Measurements from ENCODE around the gene SLC16A10. TPM values are rescaled to one million over a fixed set of nuclear protein-coding genes. Genes with fewer than 3 reads are reported as not detected.

The SLC16A10 gene
- total RNA-seq, 1 experiment from 2014 or later, result 0.18 TPM

DNA sequence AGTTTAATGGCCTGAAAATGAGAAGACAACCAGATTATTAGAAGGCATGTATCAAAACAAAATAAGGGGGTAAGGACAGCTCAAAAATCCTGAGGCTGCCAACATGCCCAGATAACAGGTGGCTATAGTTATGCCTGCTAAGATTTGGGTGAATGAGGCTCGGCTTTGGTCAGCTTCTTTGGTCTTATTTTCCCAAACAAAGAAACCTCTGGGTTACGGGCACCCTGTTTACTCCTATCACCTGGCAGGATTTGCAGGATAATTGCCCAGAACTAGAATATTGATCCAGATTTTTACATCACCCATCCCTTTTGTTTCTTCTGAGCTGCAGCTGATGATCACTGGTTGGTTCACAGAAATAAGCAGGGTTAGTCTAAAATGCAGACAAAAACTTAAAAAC lies 74.3 kb downstream of the SLC16A10 start:
- no peaks in the 10 kb centered on the region for H3K36me3 ChIP-seq (ENCODE audit: control insufficient read depth, insufficient read depth, low read length)
- peaks cover 5% of the 10 kb centered on the region; the same call in 1 of the 2 replicates for H3K27me3 ChIP-seq (ENCODE audit: control insufficient read depth, insufficient read depth, low read length)
- BruUV-seq (replicated peaks), result no TSS peak
- ATAC-seq, result no peak
- no peak overlapping the region for H3K4me3 ChIP-seq (ENCODE audit: low read depth in 2 of 2, low read length in 2 of 2)
- intact Hi-C loops (cut with micrococcal nuclease; ENCODE audit: unreplicated experiment), result no loop called here
- DNase-seq (ENCODE audit: low read depth, low spot score), result no peak
- H3K4me1 ChIP-seq (ENCODE audit: control insufficient read depth, insufficient read depth, low read length), result no peaks in the 10 kb centered on the region
- in situ Hi-C loops (cut with HindIII; ENCODE audit: low pct_unique_long_range_greater_than_20kb, low sequenced_read_pairs), result no loop called here
- H3K27ac ChIP-seq (ENCODE audit: low read length), result no peak overlapping the region
- no peak for TF ChIP-seq SIN3A (IDR thresholded peaks at IDR 0.05; ENCODE audit: borderline replicate concordance, insufficient read depth, low read depth, low read length)
- TF ChIP-seq, protein P1, sequence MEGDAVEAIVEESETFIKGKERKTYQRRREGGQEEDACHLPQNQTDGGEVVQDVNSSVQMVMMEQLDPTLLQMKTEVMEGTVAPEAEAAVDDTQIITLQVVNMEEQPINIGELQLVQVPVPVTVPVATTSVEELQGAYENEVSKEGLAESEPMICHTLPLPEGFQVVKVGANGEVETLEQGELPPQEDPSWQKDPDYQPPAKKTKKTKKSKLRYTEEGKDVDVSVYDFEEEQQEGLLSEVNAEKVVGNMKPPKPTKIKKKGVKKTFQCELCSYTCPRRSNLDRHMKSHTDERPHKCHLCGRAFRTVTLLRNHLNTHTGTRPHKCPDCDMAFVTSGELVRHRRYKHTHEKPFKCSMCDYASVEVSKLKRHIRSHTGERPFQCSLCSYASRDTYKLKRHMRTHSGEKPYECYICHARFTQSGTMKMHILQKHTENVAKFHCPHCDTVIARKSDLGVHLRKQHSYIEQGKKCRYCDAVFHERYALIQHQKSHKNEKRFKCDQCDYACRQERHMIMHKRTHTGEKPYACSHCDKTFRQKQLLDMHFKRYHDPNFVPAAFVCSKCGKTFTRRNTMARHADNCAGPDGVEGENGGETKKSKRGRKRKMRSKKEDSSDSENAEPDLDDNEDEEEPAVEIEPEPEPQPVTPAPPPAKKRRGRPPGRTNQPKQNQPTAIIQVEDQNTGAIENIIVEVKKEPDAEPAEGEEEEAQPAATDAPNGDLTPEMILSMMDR (IDR thresholded peaks at IDR 0.05), result no peak
- TF ChIP-seq POLR2AphosphoS5 (IDR thresholded peaks at IDR 0.05; ENCODE audit: low read depth, low read length), result no peak
- TF ChIP-seq, protein P2, sequence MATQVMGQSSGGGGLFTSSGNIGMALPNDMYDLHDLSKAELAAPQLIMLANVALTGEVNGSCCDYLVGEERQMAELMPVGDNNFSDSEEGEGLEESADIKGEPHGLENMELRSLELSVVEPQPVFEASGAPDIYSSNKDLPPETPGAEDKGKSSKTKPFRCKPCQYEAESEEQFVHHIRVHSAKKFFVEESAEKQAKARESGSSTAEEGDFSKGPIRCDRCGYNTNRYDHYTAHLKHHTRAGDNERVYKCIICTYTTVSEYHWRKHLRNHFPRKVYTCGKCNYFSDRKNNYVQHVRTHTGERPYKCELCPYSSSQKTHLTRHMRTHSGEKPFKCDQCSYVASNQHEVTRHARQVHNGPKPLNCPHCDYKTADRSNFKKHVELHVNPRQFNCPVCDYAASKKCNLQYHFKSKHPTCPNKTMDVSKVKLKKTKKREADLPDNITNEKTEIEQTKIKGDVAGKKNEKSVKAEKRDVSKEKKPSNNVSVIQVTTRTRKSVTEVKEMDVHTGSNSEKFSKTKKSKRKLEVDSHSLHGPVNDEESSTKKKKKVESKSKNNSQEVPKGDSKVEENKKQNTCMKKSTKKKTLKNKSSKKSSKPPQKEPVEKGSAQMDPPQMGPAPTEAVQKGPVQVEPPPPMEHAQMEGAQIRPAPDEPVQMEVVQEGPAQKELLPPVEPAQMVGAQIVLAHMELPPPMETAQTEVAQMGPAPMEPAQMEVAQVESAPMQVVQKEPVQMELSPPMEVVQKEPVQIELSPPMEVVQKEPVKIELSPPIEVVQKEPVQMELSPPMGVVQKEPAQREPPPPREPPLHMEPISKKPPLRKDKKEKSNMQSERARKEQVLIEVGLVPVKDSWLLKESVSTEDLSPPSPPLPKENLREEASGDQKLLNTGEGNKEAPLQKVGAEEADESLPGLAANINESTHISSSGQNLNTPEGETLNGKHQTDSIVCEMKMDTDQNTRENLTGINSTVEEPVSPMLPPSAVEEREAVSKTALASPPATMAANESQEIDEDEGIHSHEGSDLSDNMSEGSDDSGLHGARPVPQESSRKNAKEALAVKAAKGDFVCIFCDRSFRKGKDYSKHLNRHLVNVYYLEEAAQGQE (IDR thresholded peaks at IDR 0.05; ENCODE audit: insufficient read depth in 1 of 2, low read depth in 2 of 2, low read length in 1 of 2), result no peak
- no peak for TF ChIP-seq TCF7L2 (IDR thresholded peaks at IDR 0.05; ENCODE audit: low read depth, low read length)
- H3K9me3 ChIP-seq (ENCODE audit: control insufficient read depth, insufficient read depth, low read depth, low read length), result peaks cover 4% of the 10 kb centered on the region; the same call in 1 of the 2 replicates
- POLR2A ChIA-PET, result interaction anchor here (0.6 kb wide), 1 partner anchor 893 kb away, joined by 3 read pairs; no protein-coding TSS in a partner anchor
- CTCF ChIA-PET, result no interaction called here

DNA sequence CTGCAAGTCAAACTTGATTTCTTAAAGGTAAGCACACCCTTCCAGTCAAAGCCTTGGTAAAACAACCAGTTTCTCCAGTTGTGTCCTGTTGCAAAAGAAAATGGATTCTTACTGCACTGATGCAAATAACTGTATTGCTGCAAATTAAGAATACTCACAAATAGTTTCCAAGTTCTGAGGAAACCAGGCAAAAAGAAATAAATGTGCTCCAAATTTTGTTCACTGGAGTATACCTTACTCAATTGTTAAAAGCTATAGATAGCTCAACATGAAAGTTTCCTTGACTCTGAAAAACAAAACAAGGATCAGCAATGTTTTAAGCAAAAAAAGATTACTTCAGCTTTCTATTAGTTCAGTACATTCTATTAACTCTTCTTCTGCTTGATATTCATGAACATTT lies 75.2 kb downstream of the SLC16A10 start:
- Histone ChIP-seq H3K4me1 (ENCODE audit: control insufficient read depth, insufficient read depth, low read length) (no peaks in the 10 kb centered on the region), H3K9me3 (ENCODE audit: control insufficient read depth, insufficient read depth, low read depth, low read length) (peaks cover 4% of the 10 kb centered on the region; the same call in 1 of the 2 replicates), H3K27ac (ENCODE audit: low read length) (no peak overlapping the region), H3K4me3 (ENCODE audit: low read depth in 2 of 2, low read length in 2 of 2) (no peak overlapping the region), H3K27me3 (ENCODE audit: control insufficient read depth, insufficient read depth, low read length) (peaks cover 5% of the 10 kb centered on the region; the same call in 1 of the 2 replicates), H3K36me3 (ENCODE audit: control insufficient read depth, insufficient read depth, low read length) (no peaks in the 10 kb centered on the region)
- DNase-seq (ENCODE audit: low read depth, low spot score), result no peak
- ChIA-PET POLR2A (interaction anchor here (0.6 kb wide), 1 partner anchor 99 kb away, joined by 3 read pairs; no protein-coding TSS in a partner anchor), CTCF (interaction anchor here (0.8 kb wide), 1 partner anchor 134 kb away, joined by 6 read pairs; no protein-coding TSS in a partner anchor)
- intact Hi-C loops (cut with micrococcal nuclease; ENCODE audit: unreplicated experiment), result no loop called here
- ATAC-seq, result no peak
- no TSS peak for BruUV-seq (replicated peaks)
- in situ Hi-C loops (cut with HindIII; ENCODE audit: low pct_unique_long_range_greater_than_20kb, low sequenced_read_pairs), result no loop called here
- TF ChIP-seq SIN3A (IDR thresholded peaks at IDR 0.05; ENCODE audit: borderline replicate concordance, insufficient read depth, low read depth, low read length) (no peak), TCF7L2 (IDR thresholded peaks at IDR 0.05; ENCODE audit: low read depth, low read length) (no peak), POLR2AphosphoS5 (IDR thresholded peaks at IDR 0.05; ENCODE audit: low read depth, low read length) (no peak)
- TF ChIP-seq, protein P1 (IDR thresholded peaks at IDR 0.05), result no peak
